Activated CD4-positive, alpha-beta T cell treated with anti-CD3 and anti-CD28 coated beads for 1 hour (primary cell): ENCODE data around the gene ATP5F1D.

Experiments used
- DNase-seq: peaks from one replicate; pipeline ENCODE4 v3.0.0-alpha.2; 2020

Gene ATP5F1D

DNA sequence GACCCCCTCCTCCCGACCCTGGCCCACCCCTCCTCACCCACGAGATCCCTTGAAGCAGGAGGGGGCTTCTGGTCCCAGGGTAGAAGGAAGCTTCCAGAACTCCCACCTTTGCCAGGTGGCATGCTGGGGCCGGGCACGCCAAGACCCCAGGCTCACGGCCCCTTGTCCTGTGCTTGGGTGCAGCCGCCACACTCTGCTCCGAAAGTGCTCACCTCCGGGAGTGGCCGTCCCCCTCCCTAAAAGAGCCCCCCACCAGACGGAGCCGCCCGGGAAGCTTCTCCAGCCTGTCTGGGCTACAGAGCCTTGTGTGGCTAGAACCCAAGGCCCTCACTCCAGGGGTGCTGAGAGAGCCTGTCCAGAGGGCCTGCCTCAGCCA is 42.4 kb downstream of the ATP5F1D start:
- DNase-seq = no peak

DNA sequence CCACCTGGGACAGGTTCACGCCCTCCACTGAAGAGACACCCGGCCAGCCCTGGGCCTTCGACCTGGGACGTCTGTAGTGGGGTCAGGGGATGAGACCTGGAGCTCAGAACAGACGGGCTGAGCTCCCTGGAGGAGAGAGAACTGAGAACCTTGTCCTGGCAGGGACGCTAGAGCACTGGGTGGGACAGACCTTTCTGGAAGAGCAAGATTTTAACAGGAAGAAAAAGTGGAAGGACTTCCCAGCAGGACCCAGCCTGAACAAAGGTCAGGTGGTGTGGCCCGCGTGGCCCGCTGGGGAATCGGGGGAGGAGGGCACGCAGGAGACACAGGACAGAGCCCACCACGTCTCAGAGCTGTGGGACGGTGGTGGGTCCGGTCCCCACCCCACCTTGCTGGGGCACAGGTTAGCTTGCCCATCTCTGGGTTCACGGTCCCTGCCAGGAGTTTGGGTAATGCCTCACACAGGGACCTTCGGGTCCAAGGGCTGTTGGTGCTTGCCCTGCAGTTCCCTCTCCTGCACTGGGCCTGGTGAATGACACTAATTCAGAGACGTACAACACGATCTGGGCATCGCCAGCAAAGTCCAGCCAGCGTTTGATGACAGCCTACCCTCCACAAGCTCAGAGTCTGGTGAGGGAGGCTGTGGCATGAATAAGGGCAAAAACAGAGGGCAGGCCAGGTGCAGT is 42.9 kb downstream of the ATP5F1D start:
- no peak for DNase-seq

DNA sequence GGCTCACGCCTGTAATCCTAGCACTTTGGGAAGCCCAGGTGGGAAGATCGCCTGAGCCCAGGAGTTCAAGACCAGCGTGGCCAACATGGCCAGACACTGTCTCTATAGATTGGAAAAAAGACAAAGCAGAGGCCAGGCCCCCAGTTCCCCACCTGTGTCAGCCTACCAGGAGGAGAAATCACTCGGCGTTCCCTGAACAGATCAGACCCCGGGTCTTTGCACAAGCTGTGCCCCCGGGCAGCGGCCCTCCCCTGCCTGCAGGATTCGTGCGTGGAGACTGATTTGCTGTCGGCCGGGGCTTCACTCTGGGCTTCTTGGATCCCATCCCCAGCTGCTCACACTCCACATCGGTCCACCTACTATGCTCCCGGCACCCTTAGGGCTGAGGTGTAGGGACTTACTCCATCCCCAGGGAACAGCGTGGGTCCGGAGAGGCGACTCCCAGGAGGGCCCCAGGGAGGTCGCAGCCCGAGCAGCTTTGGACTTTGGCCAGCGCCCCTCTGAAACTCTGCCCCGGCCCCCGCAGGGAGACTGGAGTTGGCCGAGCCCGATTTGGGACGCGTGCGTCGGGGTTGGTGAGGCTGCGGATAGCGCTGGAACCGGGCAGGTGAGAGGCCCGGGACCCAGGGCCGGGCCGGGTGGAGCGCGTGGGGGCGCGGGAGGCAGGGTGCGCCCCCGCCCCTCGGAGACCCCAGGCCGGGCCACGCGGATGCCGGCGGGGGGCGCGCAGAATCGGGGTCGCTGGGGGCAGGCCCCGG is 43.6 kb downstream of the ATP5F1D start:
- no peak for DNase-seq

DNA sequence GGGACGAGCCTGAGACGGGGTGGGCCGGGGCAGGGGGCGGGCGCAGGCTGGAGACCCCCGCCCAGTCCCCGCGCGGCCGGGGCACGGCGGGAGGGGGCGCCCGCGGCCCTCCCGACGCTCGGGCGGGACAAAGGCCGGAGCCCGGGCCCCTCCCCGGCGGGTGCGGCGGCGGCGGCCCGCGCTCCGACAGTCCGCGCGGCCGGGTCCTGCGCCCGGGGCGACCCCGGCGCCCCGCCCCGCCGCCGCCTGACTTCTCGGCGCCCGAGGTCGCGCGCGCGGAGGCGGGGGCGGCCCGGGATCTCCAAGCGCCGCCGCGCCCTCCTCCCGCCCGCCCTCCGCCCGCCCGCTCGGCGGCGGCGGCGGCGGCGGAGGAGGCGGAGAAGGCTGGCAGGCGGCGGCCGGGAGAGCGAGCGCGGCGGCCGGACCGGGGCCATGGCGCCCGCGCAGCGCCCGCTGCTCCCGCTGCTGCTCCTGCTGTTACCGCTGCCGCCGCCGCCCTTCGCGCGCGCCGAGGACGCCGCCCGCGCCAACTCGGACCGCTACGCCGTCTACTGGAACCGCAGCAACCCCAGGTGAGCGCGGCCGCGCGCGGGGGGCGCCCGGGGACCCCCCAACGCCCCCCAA is 44.3 kb downstream of the ATP5F1D start, which contains the start of gene EFNA2:
Gene EFNA2, plus strand, starts transcription at position 137 of the 624 bp plus-strand sequence. Its CDS starts 296 bp downstream, at position 433.
- no peak for DNase-seq

DNA sequence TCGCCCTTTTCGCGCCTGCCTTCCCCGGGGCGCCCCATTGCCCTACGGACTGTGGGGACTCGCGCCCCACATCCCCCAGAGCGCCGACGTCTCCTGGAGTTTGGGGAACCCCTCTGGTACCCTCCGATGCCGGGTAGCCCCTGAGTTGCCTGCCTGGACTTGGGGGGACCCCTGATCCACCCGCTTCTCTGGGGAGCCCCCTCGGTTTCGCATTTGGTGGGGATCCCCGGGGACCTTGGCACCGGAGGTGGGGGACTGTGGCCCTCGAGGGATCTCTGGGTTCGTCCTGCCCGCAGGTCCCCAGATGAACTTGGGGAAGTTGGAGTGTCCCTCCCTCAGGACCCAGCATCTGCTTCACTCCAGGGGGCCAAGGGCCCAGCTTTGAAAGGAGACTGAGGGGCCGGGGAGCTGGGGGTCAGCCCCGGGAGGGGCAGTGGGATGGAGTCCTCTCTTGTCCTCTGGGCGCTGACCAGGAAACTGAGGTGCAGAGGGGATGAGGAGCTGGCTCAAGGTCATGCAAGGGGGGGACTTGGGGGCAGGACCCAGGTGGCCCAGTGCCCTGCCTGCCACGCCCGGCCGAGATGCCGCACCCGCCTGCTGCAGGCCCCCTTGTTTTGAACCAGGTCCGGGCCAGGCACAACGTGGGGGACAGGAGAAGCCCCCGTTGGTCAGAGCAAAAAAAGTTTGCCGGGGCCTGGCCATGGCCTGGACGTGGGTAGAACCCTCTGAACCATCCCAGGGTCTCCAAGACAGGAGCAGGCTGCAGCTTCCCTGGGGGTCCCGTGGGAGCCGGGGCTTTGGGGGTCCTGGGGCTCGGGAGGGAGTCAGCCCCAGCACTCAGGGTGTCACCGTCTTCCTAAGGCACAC is 45.2 kb downstream of the ATP5F1D start:
- DNase-seq = no peak

- DNase-seq = no peak
Observed at GRCh38 chr19:1287354-1288225, 46.0 kb downstream of the ATP5F1D start.

DNA sequence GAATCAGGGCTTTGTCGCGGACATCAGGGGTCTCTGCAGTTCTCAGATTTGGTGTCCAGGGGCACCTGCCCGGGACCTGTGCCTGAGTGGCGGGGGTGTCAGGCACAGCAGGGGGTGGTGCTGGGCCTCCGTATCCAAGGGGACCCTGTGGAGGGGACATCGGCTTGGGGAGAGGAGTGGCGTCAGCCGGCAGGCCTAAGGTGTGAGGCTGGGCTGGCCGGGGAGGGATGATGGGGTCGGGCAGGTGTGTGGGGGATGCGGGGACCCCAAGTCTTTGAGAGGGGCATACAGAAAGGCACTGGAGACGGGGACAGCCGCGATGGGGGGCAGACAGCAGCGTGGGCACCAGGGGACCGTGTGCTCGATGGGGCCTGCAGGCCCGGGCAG is 46.7 kb downstream of the ATP5F1D start:
- no peak for DNase-seq

DNA sequence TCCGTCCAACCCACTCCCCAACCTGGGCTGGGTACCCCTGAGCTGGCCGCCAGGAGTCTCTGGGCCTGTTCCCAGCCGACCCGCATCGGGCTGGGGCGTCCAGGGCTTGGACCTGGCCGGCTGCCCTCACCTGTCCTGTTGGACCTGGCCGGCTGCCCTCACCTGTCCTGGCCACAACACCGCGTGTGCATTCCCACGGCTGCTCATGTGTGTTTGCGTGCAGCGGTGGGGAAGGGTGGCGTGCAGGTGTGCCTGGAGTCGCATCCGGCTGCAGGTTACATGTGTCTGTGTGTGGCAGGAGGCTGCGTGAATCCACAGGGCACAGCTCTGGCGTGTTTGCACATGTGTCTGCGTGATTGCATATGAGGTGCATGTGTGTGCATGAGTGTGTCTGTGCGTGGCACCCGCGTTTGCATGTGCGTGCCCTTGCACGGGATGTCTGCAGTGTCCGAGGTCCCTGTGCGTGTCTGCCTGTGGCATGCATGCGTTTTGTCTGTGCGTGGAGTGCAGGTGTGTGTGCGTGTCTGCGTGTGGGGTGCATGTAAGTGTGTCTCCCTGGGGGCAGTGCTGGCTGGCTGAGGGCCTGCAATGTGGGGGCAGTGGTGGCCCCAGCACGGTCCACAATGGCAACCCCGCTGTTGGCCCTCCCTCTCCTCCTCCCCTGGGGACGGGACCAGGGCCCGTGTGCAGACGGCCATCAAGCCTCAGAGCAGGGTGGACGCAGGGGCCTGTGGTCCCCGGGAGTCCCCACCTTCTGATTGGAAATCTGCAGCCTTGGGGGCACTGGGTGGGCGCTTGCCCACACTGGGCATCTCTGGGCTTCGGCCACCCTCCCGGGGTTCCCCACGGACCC is 47.5 kb downstream of the ATP5F1D start:
- no peak for DNase-seq

- no peak for DNase-seq
Observed at GRCh38 chr19:1289686-1290025, 48.1 kb downstream of the ATP5F1D start.

- DNase-seq = no peak
Observed at GRCh38 chr19:1290196-1290702, 48.7 kb downstream of the ATP5F1D start.

DNA sequence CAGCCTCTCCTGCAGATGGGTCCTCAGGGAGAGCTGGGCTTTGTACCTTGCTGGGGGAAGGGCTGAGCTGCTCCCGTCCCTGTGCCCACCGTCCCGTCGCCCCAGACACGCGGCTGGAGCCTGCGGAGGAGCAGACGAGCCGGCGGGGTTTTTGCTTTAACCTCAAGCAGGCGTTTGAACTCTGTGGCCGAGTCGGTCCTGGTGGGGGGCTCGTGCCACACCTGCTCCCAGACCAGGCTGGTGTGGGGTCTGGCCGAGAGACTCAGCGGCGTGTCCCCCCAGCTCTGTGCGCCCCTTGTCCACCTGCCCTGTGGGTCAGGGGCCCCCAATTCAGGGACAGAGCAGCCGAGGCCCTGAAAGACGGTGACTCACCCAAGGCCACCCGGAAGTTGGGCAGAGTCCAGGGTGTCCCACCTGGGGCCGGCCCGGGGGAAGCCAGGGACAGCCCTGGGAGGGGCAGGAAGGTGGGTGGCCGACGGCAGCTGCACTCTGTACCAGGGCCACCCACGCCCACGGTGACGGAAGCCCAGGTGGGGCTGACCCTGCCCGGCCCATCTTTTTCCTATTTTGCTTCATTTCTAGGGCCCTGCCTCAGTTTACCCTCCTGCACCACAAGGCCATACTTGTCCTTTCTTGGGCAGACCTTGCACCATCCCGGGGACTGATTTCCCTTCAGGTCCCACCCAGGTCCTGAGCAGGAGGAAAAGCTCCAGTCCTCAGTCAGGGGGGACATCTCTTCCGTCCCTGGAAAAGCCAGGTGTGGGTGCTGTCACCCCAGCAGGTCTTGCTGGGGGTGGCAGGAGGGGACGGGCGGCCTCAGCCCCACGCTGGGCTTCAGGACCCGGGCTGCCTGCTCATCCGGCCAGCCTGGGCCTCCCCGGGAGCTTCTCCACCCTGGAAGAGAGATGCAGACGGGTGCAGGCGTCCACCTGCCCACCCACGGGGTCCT is 49.4 kb downstream of the ATP5F1D start:
- no peak for DNase-seq

GRCh38 chr19:1291761-1292418 is 50.3 kb downstream of the ATP5F1D start:
- DNase-seq = no peak

GRCh38 chr19:1292419-1293151 is 51.0 kb downstream of the ATP5F1D start:
- no peak for DNase-seq

GRCh38 chr19:1293782-1294604 is 52.4 kb downstream of the ATP5F1D start:
- no peak for DNase-seq
